GM21619 (cell line): ENCODE measurements around the gene DCXR.

Experiments
- ATAC-seq: cut with Tn5 transposase; IDR thresholded peaks from one replicate; pipeline ENCODE4 v1.9.1; 2021; ENCODE audit not compliant: unreplicated experiment

Gene DCXR

GRCh38 chr17:82023447-82024241, 13.9 kb downstream of the DCXR start:
- no peak for ATAC-seq

- peak; percentile 82 for ATAC-seq
These were observed 14.5 kb downstream of the DCXR start, which contains the start of gene LRRC45 for GRCh38 chr17:82022981-82023446. Gene LRRC45, plus strand, starts transcription at chr17:82023305. Its CDS starts 339 bp downstream, at chr17:82023644.

GRCh38 chr17:82022310-82022980, 15.1 kb downstream of the DCXR start, which contains the start of gene CENPX:
Gene CENPX, minus strand, starts transcription at chr17:82022878. Its CDS starts 17 bp downstream, at chr17:82022861.
- ATAC-seq = no peak

- ATAC-seq = no peak
These were observed 15.6 kb downstream of the DCXR start for GRCh38 chr17:82021900-82022309.

GRCh38 chr17:82021107-82021899, 16.2 kb downstream of the DCXR start:
- ATAC-seq = no peak

- no peak for ATAC-seq
These were observed 16.9 kb downstream of the DCXR start for GRCh38 chr17:82020572-82021106.

- no peak for ATAC-seq
These were observed 17.6 kb downstream of the DCXR start for GRCh38 chr17:82019690-82020571.

- no peak for ATAC-seq
These were observed 18.4 kb downstream of the DCXR start for GRCh38 chr17:82018989-82019689.

- ATAC-seq = no peak
These were observed 19.1 kb downstream of the DCXR start for GRCh38 chr17:82018152-82018988.

GRCh38 chr17:82017612-82018151, 19.8 kb downstream of the DCXR start:
- no peak for ATAC-seq

GRCh38 chr17:82016875-82017459, 20.5 kb downstream of the DCXR start:
- ATAC-seq = no peak

GRCh38 chr17:82016061-82016874, 21.2 kb downstream of the DCXR start:
- ATAC-seq = no peak

GRCh38 chr17:82015311-82015971, 22.1 kb downstream of the DCXR start:
- ATAC-seq = no peak

GRCh38 chr17:82014971-82015310, 22.6 kb downstream of the DCXR start:
- ATAC-seq = no peak

- ATAC-seq = no peak
These were observed 23.1 kb downstream of the DCXR start for GRCh38 chr17:82014432-82014831.

GRCh38 chr17:82013772-82014321, 23.6 kb downstream of the DCXR start:
- ATAC-seq = no peak
